ENCODE measurements around the gene PPIE.

Gene PPIE

DNA sequence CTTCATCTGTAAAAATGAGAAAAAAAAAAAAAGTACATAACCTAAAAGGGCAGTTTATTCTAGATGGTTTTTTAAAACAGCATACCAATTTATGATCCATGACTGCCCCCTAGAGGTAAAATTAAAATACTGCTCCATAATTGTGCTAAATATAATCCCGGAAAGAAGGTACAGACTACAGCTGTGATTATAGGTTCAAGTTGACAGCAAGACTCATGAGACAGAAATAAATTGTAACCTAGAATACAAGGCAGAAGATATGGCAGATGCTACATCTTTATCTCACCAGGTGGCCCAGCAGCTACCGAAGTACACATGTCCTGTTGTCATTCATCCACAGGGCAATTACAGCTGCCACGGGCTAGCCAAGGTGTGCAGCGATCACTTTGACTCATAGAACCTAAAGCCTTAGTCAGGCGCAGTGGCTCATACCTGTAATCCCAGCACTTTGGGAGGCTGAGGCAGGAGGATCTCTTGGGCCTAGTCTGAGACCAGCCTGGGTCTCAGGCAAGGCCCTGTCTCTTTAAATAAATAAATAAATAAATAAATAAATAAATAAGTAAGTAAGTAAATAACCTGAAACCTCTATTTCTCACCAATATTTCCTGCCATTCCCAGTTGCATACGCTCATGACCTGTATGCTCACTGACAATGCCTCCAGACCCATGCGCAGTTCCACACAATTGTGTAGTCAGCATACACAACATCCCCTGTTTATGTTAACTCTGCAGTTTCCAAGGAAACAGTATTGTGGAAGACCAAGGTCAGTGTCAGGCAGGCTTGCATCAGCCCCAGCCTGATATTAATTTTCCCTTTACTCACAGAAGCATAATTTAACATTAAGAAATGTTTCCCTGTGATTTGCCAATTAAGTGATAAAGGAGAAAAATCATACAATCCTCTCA is 18.3 kb upstream of the PPIE start:
- Histone ChIP-seq H3K36me3 (ENCODE audit: insufficient read depth) (no peaks in the 10 kb centered on the region), H3K9ac (no peak overlapping the region), H3K4me1 (ENCODE audit: low read depth, poor library complexity, severe bottlenecking) (peaks cover 10% of the 10 kb centered on the region), H2AFZ (ENCODE audit: low read depth) (peak overlapping the region; percentile 39; the same call in 1 of the 2 replicates), H4K20me1 (ENCODE audit: insufficient read depth) (no peaks in the 10 kb centered on the region), H3K27me3 (ENCODE audit: insufficient read depth, low read depth) (no peaks in the 10 kb centered on the region), H3K79me2 (ENCODE audit: insufficient read depth, low read depth) (no peaks in the 10 kb centered on the region), H3K4me3 (IDR thresholded peaks at IDR 0.05; ENCODE audit: insufficient read depth, low read depth, low read length) (no peak overlapping the region), H3K4me2 (0 out of 2 replicates have a peak overlapping the region, but pooled peaks have one; percentile 22), H3K27ac (no peak overlapping the region)
- TF ChIP-seq, protein P1, sequence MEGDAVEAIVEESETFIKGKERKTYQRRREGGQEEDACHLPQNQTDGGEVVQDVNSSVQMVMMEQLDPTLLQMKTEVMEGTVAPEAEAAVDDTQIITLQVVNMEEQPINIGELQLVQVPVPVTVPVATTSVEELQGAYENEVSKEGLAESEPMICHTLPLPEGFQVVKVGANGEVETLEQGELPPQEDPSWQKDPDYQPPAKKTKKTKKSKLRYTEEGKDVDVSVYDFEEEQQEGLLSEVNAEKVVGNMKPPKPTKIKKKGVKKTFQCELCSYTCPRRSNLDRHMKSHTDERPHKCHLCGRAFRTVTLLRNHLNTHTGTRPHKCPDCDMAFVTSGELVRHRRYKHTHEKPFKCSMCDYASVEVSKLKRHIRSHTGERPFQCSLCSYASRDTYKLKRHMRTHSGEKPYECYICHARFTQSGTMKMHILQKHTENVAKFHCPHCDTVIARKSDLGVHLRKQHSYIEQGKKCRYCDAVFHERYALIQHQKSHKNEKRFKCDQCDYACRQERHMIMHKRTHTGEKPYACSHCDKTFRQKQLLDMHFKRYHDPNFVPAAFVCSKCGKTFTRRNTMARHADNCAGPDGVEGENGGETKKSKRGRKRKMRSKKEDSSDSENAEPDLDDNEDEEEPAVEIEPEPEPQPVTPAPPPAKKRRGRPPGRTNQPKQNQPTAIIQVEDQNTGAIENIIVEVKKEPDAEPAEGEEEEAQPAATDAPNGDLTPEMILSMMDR (conservative IDR thresholded peaks at IDR 0.05; ENCODE audit: low read depth, low read length) = peak; percentile 84

DNA sequence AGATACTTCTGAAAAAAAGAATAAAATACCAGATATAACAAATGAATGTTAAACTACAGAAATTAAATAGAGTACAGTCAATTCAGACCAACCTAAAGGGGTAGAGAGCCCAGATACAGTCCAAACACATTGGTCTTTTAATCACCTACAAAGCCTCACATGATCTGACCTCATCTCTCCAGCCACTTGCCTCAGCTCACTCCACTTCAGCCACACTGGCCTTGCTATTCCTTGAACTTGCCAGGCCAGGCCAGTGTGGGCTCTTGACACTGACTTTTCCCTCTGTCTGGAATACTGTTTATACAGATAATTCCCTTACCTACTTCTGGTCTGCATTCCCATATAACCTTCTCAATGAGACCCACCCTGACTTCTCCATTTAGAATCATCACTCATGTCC is 17.0 kb upstream of the PPIE start:
- TF ChIP-seq, protein P1 (conservative IDR thresholded peaks at IDR 0.05; ENCODE audit: low read depth, low read length) = no peak
- Histone ChIP-seq H3K9ac (no peak overlapping the region), H3K27ac (no peak overlapping the region), H2AFZ (ENCODE audit: low read depth) (no peak overlapping the region), H4K20me1 (ENCODE audit: insufficient read depth) (no peaks in the 10 kb centered on the region), H3K4me3 (IDR thresholded peaks at IDR 0.05; ENCODE audit: insufficient read depth, low read depth, low read length) (no peak overlapping the region), H3K79me2 (ENCODE audit: insufficient read depth, low read depth) (no peaks in the 10 kb centered on the region), H3K36me3 (ENCODE audit: insufficient read depth) (no peaks in the 10 kb centered on the region), H3K27me3 (ENCODE audit: insufficient read depth, low read depth) (no peaks in the 10 kb centered on the region), H3K4me2 (no peak overlapping the region), H3K4me1 (ENCODE audit: low read depth, poor library complexity, severe bottlenecking) (peaks cover 10% of the 10 kb centered on the region)

DNA sequence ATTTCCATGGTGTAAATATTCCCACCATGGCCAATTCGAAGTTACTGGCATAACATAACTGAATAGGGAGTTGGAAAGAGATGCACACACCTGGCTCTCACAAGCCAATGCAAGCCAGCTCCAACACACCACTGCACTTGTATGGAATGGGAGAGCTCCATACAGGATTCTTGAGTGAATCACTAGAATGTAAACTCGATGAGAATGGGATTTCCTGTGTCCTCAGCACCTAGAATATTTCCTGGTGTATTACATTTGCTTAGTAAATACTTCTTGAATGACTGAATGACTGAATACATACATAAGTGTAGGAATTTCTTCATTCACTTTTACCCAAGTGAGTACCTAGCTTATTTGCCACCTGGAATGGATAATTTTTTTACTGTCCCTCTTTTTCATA is 16.2 kb upstream of the PPIE start:
- Histone ChIP-seq H3K4me1 (ENCODE audit: low read depth, poor library complexity, severe bottlenecking) (peaks cover 10% of the 10 kb centered on the region), H3K27me3 (ENCODE audit: insufficient read depth, low read depth) (no peaks in the 10 kb centered on the region), H2AFZ (ENCODE audit: low read depth) (no peak overlapping the region), H3K27ac (no peak overlapping the region), H4K20me1 (ENCODE audit: insufficient read depth) (no peaks in the 10 kb centered on the region), H3K4me3 (IDR thresholded peaks at IDR 0.05; ENCODE audit: insufficient read depth, low read depth, low read length) (no peak overlapping the region), H3K79me2 (ENCODE audit: insufficient read depth, low read depth) (no peaks in the 10 kb centered on the region), H3K36me3 (ENCODE audit: insufficient read depth) (no peaks in the 10 kb centered on the region), H3K9ac (no peak overlapping the region), H3K4me2 (no peak overlapping the region)
- TF ChIP-seq, protein P1 (conservative IDR thresholded peaks at IDR 0.05; ENCODE audit: low read depth, low read length) = no peak

DNA sequence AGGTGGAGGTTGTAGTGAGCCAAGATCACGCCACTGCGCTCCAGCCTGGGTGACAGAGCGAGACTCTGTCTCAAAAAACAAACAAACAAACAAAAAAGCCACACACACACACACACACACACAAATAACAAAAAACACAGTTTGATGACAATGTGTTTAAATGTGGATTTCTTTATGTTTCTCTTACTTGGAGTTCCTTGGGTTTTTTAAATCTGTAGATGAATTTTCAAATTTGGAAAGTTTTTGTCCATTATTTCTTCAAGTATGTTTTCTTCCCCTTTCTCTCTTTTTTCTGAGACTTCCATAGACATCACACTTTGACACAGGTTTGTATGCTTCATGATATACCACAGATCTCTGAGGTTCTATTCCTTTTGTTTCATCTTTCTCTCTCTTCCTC is 12.1 kb upstream of the PPIE start:
- H2AFZ ChIP-seq (ENCODE audit: low read depth) = no peak overlapping the region
- H3K27me3 ChIP-seq (ENCODE audit: insufficient read depth, low read depth) = no peaks in the 10 kb centered on the region
- no peaks in the 10 kb centered on the region for H3K79me2 ChIP-seq (ENCODE audit: insufficient read depth, low read depth)
- H3K9ac ChIP-seq = no peak overlapping the region
- no peak overlapping the region for H3K4me3 ChIP-seq (IDR thresholded peaks at IDR 0.05; ENCODE audit: insufficient read depth, low read depth, low read length)
- H3K36me3 ChIP-seq (ENCODE audit: insufficient read depth) = no peaks in the 10 kb centered on the region
- H4K20me1 ChIP-seq (ENCODE audit: insufficient read depth) = no peaks in the 10 kb centered on the region
- no peak overlapping the region for H3K27ac ChIP-seq
- TF ChIP-seq, protein P1 (conservative IDR thresholded peaks at IDR 0.05; ENCODE audit: low read depth, low read length) = no peak
- H3K4me2 ChIP-seq = no peak overlapping the region
- H3K4me1 ChIP-seq (ENCODE audit: low read depth, poor library complexity, severe bottlenecking) = no peaks in the 10 kb centered on the region

Measured in KMS-11 (cell line).